Keratinocyte (primary cell): ENCODE data around the gene CMTM2. TPM values are rescaled to one million over a fixed set of nuclear protein-coding genes. Genes with fewer than 3 reads are reported as not detected.

Experiments used
- DNase-seq: peaks from one replicate; pipeline ENCODE4 v3.0.0-alpha.2; 2011; ENCODE audit warnings: low read depth, missing footprints, low spot score
- FAIRE-seq: peaks from 2 replicates; lab custom pipeline; 2011; peaks lifted over from hg19 to GRCh38; lab: Jason Lieb, UNC
- H2AFZ ChIP-seq: 2 replicates; pipeline ENCODE4 v1.6.0; 2012; ENCODE audit warnings: low read length, control low read depth, inconsistent platforms; ENCODE audit not compliant: control insufficient read depth
- H3K27ac ChIP-seq: 2 replicates; pipeline ENCODE4 v1.5.1; 2011; ENCODE audit warnings: low read length; ENCODE audit not compliant: control insufficient read depth, insufficient read depth
- H3K27me3 ChIP-seq: 3 replicates; pipeline ENCODE4 v1.6.0; 2011; ENCODE audit warnings: low read length; ENCODE audit not compliant: control insufficient read depth, insufficient read depth; ENCODE audit errors: extremely low read depth
- H3K36me3 ChIP-seq, 2 experiments: 2 replicates in 1 of 2; 3 replicates in 1 of 2; pipeline ENCODE4 v1.5.1; 2011; ENCODE audit warnings: low read length in 2 of 2, mild to moderate bottlenecking in 1 of 2; ENCODE audit not compliant: control insufficient read depth in 2 of 2, insufficient read depth in 2 of 2; ENCODE audit errors: extremely low read depth in 1 of 2
- H3K4me1 ChIP-seq: 3 replicates; pipeline ENCODE4 v1.5.1; 2011; ENCODE audit warnings: low read length; ENCODE audit not compliant: control insufficient read depth, insufficient read depth; ENCODE audit errors: extremely low read depth
- H3K4me2 ChIP-seq: 3 replicates; pipeline ENCODE4 v1.6.0; 2011; ENCODE audit warnings: low read depth, low read length; ENCODE audit not compliant: control insufficient read depth, insufficient read depth; ENCODE audit errors: extremely low read depth
- H3K4me3 ChIP-seq, 3 experiments: fragments of 200-600 bp in 1 of 3; sonication (generic) in 1 of 3; 2 replicates in 2 of 3; 3 replicates in 1 of 3; pipeline ENCODE4 v1.5.1; 2011 to 2016; ENCODE audit warnings: low read length in 3 of 3, mild to moderate bottlenecking in 3 of 3, control low read depth in 2 of 3, inconsistent platforms in 1 of 3, low read depth in 1 of 3, mixed read lengths in 1 of 3, mixed run types in 1 of 3, moderate library complexity in 1 of 3; ENCODE audit not compliant: control insufficient read depth in 2 of 3, insufficient read depth in 2 of 3; ENCODE audit errors: extremely low read depth in 1 of 3
- H3K79me2 ChIP-seq: 2 replicates; pipeline ENCODE4 v1.6.0; 2012; ENCODE audit warnings: low read length; ENCODE audit not compliant: control insufficient read depth, insufficient read depth
- H3K9ac ChIP-seq: 3 replicates; pipeline ENCODE4 v1.6.0; 2011; ENCODE audit warnings: low read length; ENCODE audit not compliant: control insufficient read depth, insufficient read depth; ENCODE audit errors: extremely low read depth
- H3K9me1 ChIP-seq: 3 replicates; pipeline ENCODE4 v1.6.0; 2011; ENCODE audit warnings: low read length; ENCODE audit not compliant: control insufficient read depth, insufficient read depth; ENCODE audit errors: extremely low read depth
- H3K9me3 ChIP-seq: 2 replicates; pipeline ENCODE4 v1.5.1; 2012; ENCODE audit warnings: low read depth, low read length; ENCODE audit not compliant: control insufficient read depth
- H4K20me1 ChIP-seq: 3 replicates; pipeline ENCODE4 v1.6.0; 2011; ENCODE audit warnings: low read length; ENCODE audit not compliant: control insufficient read depth, insufficient read depth; ENCODE audit errors: extremely low read depth
- EZH2 ChIP-seq: IDR thresholded peaks from one replicate; pipeline ENCODE4 v1.6.1; 2012; ENCODE audit warnings: inconsistent platforms, mild to moderate bottlenecking, low read length, moderate library complexity
- dilution Hi-C: fragments of 300-500 bp; cut with MboI; formaldehyde crosslinking; loops from one replicate; pipeline ENCODE4 v1.7.0; 2020; ENCODE audit warnings: low sequenced_read_pairs; ENCODE audit not compliant: extremely low pct_ligation_motif_present
- polyA plus RNA-seq, 5 experiments: library from polyadenylated mRNA; depleted of rRNA in 3 of 5; stranded (reverse) in 3 of 5; stranded (forward) in 1 of 5; unstranded in 1 of 5; fragments of >200 nt; gene quantifications; 1 replicate in 1 of 5; 2 replicates in 3 of 5; 3 replicates in 1 of 5; pipeline versions ENCODE4 v1.2.1 to v1.2.3, GENCODE V29; 2011 to 2012; ENCODE audit warnings: missing spikeins in 2 of 5, low read depth in 1 of 5, low replicate concordance in 1 of 5
- small RNA-seq, 3 experiments: library from RNA; depleted of rRNA; stranded (forward); fragments of <200 nt; gene quantifications; one replicate each; pipeline ENCODE3, GENCODE V24; 2012; ENCODE audit warnings: low read depth in 3 of 3, low replicate concordance in 1 of 3; ENCODE audit not compliant: insufficient read length in 3 of 3
- TF ChIP-seq, protein P1 (sequence below), 3 experiments: IDR thresholded peaks in 1 of 3; conservative IDR thresholded peaks in 1 of 3; optimal IDR thresholded peaks in 1 of 3; 2 replicates in 2 of 3; 3 replicates in 1 of 3; pipeline versions ENCODE3 to v1.5.1; 2011; ENCODE audit warnings: low read length in 3 of 3, mild to moderate bottlenecking in 3 of 3, moderate library complexity in 2 of 3, control low read depth in 1 of 3, inconsistent platforms in 1 of 3; ENCODE audit not compliant: insufficient read depth in 2 of 3; ENCODE audit errors: extremely low read depth in 1 of 3

CMTM2 gene
- polyA plus RNA-seq, 1 donor (not counting 4 experiments of a cell fraction or from before 2014, with no cell fraction given): not detected

- Histone ChIP-seq H3K9ac (no peak overlapping the region), H3K36me3 (peaks cover 0 to 6% of the 10 kb centered on the region in 2 experiments), H3K4me1 (peaks cover 18% of the 10 kb centered on the region), H3K9me3 (no peaks in the 10 kb centered on the region), H3K27me3 (no peaks in the 10 kb centered on the region), H4K20me1 (no peaks in the 10 kb centered on the region), H3K9me1 (no peaks in the 10 kb centered on the region), H2AFZ (no peak overlapping the region), H3K4me2 (no peak overlapping the region), H3K79me2 (peaks cover 10% of the 10 kb centered on the region), H3K4me3 (no peak overlapping the region), H3K27ac (no peak overlapping the region)
- no peak for TF ChIP-seq EZH2
- TF ChIP-seq, protein P1, sequence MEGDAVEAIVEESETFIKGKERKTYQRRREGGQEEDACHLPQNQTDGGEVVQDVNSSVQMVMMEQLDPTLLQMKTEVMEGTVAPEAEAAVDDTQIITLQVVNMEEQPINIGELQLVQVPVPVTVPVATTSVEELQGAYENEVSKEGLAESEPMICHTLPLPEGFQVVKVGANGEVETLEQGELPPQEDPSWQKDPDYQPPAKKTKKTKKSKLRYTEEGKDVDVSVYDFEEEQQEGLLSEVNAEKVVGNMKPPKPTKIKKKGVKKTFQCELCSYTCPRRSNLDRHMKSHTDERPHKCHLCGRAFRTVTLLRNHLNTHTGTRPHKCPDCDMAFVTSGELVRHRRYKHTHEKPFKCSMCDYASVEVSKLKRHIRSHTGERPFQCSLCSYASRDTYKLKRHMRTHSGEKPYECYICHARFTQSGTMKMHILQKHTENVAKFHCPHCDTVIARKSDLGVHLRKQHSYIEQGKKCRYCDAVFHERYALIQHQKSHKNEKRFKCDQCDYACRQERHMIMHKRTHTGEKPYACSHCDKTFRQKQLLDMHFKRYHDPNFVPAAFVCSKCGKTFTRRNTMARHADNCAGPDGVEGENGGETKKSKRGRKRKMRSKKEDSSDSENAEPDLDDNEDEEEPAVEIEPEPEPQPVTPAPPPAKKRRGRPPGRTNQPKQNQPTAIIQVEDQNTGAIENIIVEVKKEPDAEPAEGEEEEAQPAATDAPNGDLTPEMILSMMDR (optimal IDR thresholded peaks at IDR 0.05 in 1 of 3, IDR thresholded peaks at IDR 0.05 in 1 of 3, conservative IDR thresholded peaks at IDR 0.05 in 1 of 3; ENCODE audit: extremely low read depth in 1 of 3, insufficient read depth in 2 of 3, low read length in 3 of 3): no peak
- DNase-seq (no peak), FAIRE-seq (no peak)
- dilution Hi-C loops: no loop called here
Observed at GRCh38 chr16:66636199-66636598, 56.9 kb downstream of the CMTM2 start.

GRCh38 chr16:66637806-66638205, 58.5 kb downstream of the CMTM2 start:
- no peak overlapping the region for H3K4me2 ChIP-seq
- H3K27me3 ChIP-seq: no peaks in the 10 kb centered on the region
- H3K9me3 ChIP-seq: no peaks in the 10 kb centered on the region
- DNase-seq: no peak
- dilution Hi-C loops: no loop called here
- H3K9ac ChIP-seq: no peak overlapping the region
- H3K27ac ChIP-seq: no peak overlapping the region
- H3K79me2 ChIP-seq: peaks cover 10% of the 10 kb centered on the region
- H3K36me3 ChIP-seq: peaks cover 0 to 6% of the 10 kb centered on the region in 2 experiments
- no peak for FAIRE-seq
- no peaks in the 10 kb centered on the region for H4K20me1 ChIP-seq
- H3K9me1 ChIP-seq: no peaks in the 10 kb centered on the region
- TF ChIP-seq, protein P1 (optimal IDR thresholded peaks at IDR 0.05 in 1 of 3, IDR thresholded peaks at IDR 0.05 in 1 of 3, conservative IDR thresholded peaks at IDR 0.05 in 1 of 3; ENCODE audit: extremely low read depth in 1 of 3, insufficient read depth in 2 of 3, low read length in 3 of 3): no peak
- TF ChIP-seq EZH2: no peak
- H2AFZ ChIP-seq: no peak overlapping the region
- no peak overlapping the region for H3K4me3 ChIP-seq
- peaks cover 18% of the 10 kb centered on the region for H3K4me1 ChIP-seq

Small RNAs within 50 kb of the gene (small RNA-seq; reads per million reads assigned to genes)
- gene CKLF-CMTM1: 0 reads per million in 3 experiments

Other genes starting within 250 kb of the CMTM2 start
- gene CDH5, start 212.8 kb upstream of the CMTM2 start, polyA plus RNA-seq: 0.02 to 0.05 TPM in 2 of 3 replicates, not detected in the other
- gene BEAN1, start 152.2 kb upstream of the CMTM2 start, polyA plus RNA-seq: 0.07 to 0.82 TPM (median 0.24 TPM) in 3 replicates
- 19.7 to 26.3 TPM (median 22.4 TPM) in 3 replicates for gene TK2, start 29.3 kb upstream of the CMTM2 start, polyA plus RNA-seq
- gene CKLF, start 26.9 kb upstream of the CMTM2 start, polyA plus RNA-seq: 34.7 to 40.3 TPM (median 38.0 TPM) in 3 replicates
- 0.23 to 0.85 TPM (median 0.24 TPM) in 3 replicates for gene CMTM1, start 13.0 kb upstream of the CMTM2 start, polyA plus RNA-seq
- gene CMTM3, start 25.2 kb downstream of the CMTM2 start, polyA plus RNA-seq: 13.1 to 24.3 TPM (median 15.7 TPM) in 3 replicates
- 18.0 to 25.1 TPM (median 23.1 TPM) in 3 replicates for gene CMTM4, start 117.3 kb downstream of the CMTM2 start, polyA plus RNA-seq
- gene DYNC1LI2, start 172.1 kb downstream of the CMTM2 start, polyA plus RNA-seq: 53.0 to 66.0 TPM (median 55.5 TPM) in 3 replicates
- 0.17 to 0.22 TPM in 2 of 3 replicates, not detected in the other for gene TERB1, start 222.1 kb downstream of the CMTM2 start, polyA plus RNA-seq